A549 treated with ZK216348 at 1 μM for 4 hours (cell line): ENCODE data around the gene DDX43. TPM values are rescaled to one million over a fixed set of nuclear protein-coding genes. Genes with fewer than 3 reads are reported as not detected.

Source experiments
- total RNA-seq: library from RNA; stranded (reverse); fragments of 200-300 nt; extraction: Qiagen RNA extraction; gene quantifications from 5 replicates; pipeline ENCODE4 v1.2.3, GENCODE V29; 2022; ENCODE audit warnings: low read depth

Gene DDX43
- not detected in 5 replicates for total RNA-seq

DNA sequence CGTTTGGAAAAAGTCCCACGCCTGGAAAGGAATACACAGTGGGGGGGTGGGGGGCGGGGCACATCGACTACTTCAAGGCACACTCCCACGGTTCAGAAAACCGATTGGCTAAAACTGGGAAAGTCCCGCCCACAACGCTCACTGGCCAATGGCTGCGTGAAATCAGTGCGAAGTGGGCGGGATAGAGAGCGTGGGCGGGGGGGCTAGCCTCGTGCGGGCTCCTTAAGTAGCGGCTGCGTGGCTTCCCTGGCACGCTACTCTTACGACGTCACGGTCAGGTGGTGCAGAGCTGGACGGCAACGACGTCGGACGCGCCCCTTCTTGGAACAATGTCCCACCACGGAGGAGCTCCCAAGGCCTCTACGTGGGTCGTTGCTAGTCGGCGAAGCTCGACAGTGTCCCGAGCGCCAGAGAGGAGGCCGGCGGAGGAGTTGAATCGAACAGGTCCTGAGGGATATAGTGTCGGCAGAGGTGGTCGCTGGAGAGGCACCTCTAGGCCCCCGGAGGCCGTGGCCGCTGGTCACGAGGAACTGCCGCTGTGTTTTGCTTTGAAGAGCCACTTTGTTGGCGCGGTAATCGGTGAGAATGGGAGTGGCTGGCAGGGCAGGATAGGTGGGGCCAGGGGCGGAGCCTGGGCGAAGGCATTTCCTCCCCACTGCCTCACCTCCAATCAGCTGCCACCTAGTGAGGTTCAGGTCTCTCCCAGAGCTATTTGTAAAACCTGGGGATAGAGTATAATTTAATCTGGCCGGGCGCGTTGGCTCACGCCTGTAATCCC lies at the start of gene DDX43:
DDX43 (plus strand) TSS at position 252 of the 778 bp plus-strand sequence; CDS start at position 330, 78 bp downstream.

GRCh38 chr6:73353636-73354593 lies 40.7 kb upstream of the DDX43 start, which contains the start of gene DPPA5:
TSS of gene DPPA5 (minus strand) at chr6:73354276. CDS start at chr6:73354225, 51 bp downstream.

DNA sequence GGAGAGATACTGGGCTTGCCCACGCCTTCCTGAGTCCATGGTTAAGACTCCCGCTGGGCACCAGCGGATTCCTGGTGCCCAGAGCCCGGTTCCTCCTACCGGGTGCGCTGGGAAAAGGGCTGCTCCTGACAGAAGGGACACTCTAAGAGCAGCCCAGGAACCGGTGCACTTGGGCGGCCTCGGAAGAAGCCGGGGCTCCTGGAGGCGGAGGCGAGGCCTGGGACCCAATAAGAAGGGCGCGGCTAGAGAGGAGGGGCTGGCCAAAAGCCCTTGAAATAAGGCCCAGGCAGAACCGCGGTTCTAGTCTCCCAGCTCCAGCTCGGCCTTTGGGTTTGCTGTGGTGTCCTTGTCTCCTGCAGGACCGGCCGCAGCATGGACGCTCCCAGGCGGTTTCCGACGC lies 32.3 kb upstream of the DDX43 start, which contains the start of gene KHDC3L:
KHDC3L (plus strand) TSS at position 301 of the 400 bp plus-strand sequence; CDS start at position 373, 72 bp downstream.

DNA sequence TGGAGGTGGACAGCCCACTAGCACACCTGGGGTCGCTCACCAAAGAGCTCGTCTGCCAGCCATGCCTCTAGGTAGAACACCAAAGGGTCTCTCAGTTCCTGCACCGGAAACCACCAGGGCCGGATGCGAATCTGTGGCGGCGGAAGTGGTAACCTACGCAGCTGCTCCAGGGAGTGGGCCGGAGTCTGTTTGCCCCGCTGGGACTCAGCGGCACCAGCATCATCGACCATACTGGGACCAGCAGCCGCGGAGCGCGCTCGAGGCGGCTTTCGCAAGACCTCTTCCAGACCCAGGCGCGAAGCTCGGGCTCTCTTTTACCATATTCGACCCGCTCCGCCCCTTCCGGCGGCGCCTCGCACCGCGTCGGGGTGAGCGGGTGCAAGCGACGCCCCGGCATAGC lies 25.1 kb upstream of the DDX43 start, which contains the start of gene OOEP:
OOEP (minus strand) TSS at position 335 of the 400 bp plus-strand sequence; CDS start at position 230, 105 bp downstream.

DNA sequence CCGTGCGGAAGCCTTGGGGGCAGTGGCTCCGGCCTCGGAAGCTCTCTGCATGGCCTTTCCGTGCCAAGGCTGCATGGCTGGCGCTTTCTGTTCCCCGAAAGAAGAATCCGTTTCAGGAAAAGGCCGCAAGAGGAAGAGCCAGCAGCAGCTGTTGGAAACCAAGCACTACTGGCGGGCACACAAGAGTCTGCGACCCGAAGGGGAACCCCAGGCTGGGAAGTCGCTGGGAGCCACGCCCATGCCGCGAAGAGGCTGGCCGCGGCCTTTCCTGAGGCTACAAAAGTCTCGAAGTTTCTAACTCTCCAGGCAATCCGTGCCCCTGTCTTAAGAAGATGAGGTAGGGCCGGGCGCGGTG lies 57.5 kb downstream of the DDX43 start, which contains the start of gene CGAS:
CGAS (minus strand) TSS at position 191 of the 355 bp plus-strand sequence; CDS start at position 75, 116 bp downstream.

DNA sequence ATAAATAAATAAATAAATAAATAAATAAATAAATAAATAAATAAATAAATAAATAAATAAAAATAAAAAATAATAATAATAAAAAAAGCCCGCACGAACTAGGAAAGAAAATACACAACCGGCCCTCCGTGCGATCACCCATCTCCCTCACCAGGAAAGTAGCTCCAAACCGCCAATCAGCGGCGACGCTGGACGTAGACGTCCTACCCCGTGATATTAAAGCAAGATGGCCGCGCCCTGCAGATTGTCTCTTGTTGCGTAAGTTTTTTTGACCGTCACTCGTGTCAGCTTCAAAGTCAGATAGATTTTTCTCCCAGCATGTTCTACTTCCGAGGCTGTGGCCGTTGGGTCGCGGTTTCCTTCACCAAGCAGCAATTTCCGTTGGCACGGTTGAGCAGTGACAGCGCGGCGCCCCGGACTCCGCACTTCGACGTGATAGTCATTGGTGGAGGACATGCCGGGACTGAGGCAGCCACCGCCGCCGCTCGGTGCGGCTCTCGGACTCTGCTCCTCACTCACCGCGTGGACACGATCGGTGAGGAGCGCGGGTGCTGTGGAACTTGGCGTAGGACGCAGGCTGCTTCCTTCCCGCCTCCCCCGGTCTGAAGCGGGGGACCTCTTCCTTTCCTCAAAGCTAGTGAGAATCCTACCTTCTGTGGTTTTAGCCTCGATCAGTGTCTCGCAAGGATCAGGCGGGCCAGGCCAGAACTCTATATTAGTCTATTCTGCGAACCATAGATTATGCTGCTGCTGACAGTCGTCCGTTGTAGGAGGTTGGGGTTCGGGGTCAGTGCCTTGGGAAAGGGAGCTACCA lies 67.1 kb downstream of the DDX43 start, which contains the start of gene MTO1:
MTO1 (plus strand) TSS at position 201 of the 814 bp plus-strand sequence; CDS start at position 319, 118 bp downstream.

Other genes with a start within 250 kb of the DDX43 start
- 0.32 to 0.36 TPM in 2 of 5 replicates, not detected in the others for gene KHDC1L, start 169.3 kb upstream of the DDX43 start, total RNA-seq
- 2.4 to 4.2 TPM (median 3.5 TPM) in 5 replicates for gene KHDC1, start 131.6 kb upstream of the DDX43 start, total RNA-seq
- gene DPPA5, start 40.6 kb upstream of the DDX43 start, total RNA-seq = not detected in 5 replicates
- gene KHDC3L, start 32.2 kb upstream of the DDX43 start, total RNA-seq = not detected in 5 replicates
- gene OOEP, start 24.9 kb upstream of the DDX43 start, total RNA-seq = not detected in 5 replicates
- 4.4 to 5.4 TPM (median 5.0 TPM) in 5 replicates for gene CGAS, start 57.5 kb downstream of the DDX43 start, total RNA-seq
- gene MTO1, start 66.9 kb downstream of the DDX43 start, total RNA-seq = 9.2 to 13.4 TPM (median 10.9 TPM) in 5 replicates
- 7,428 to 9,534 TPM (median 7,671 TPM) in 5 replicates for gene EEF1A1, start 126.2 kb downstream of the DDX43 start, total RNA-seq